CD4-positive, alpha-beta T cell treated with Interleukin-4 for 4 hours (primary cell): ENCODE results near the gene LEAP2.
A peak's percentile ranks its signal among the peaks of the same experiment; 100 is the strongest.

Experiments
- DNase-seq: peaks from one replicate; pipeline ENCODE4 v3.0.0-alpha.2; 2020

LEAP2 gene, protein sequence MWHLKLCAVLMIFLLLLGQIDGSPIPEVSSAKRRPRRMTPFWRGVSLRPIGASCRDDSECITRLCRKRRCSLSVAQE

DNA sequence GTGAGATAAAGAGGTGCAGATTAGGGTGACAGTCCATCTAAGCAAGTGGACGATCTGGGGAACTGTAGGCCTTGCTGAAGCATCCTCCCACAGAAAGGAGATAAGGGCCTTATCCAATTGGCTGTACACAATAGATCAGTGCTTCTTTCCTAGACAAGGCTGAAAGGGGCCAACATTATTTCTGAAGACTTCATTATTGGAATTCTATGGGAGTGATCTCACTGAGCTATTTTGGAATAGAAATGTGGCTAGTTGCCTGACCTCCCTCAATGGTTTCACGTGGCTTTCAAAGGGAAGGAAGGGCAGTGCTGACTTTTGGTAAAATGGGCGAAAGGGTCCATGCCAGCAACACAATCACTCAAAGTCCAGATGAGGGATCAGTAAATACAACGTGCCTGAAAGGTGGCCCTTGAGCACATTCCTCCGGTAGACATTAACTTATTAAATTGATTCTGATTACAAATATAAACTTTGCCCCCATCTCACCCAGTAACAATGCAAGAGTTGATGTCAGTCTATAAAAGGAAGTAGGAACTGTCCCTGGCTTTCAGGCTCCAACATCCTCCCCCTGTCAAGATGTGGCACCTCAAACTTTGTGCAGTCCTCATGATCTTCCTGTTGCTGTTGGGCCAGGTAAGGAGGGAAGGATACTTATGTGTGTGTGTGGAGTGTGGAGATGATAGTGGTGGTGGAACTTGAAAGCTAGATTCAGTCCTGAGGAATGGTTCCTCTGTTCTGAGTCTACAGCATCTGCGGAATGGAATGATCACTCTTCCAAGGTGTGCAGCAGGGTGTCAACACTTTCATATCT lies at the start of gene LEAP2:
Gene LEAP2 (plus strand): TSS at position 550 of the 811 bp plus-strand sequence. CDS start 27 bp downstream, at position 577.
- no peak for DNase-seq

DNA sequence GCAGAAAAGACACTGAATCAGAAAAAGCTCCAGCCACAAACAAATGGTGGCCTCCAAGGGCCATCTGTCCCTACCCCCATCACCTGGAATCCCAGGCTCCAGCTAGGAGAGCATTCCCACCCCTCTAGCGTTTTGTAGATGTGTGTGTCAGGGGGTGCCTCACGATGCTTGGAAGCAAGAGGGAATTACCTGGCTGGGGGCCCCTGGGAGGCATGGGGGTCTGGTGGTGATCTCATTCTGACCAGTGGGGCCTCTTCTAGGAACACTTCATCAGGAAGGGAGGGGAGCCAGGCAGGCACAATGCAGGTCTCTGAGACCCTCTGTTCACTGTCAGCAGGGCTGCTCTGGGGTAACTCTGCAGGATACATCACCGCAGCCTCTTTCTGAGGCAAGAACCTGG lies 49.0 kb upstream of the LEAP2 start:
- DNase-seq, result no peak

DNA sequence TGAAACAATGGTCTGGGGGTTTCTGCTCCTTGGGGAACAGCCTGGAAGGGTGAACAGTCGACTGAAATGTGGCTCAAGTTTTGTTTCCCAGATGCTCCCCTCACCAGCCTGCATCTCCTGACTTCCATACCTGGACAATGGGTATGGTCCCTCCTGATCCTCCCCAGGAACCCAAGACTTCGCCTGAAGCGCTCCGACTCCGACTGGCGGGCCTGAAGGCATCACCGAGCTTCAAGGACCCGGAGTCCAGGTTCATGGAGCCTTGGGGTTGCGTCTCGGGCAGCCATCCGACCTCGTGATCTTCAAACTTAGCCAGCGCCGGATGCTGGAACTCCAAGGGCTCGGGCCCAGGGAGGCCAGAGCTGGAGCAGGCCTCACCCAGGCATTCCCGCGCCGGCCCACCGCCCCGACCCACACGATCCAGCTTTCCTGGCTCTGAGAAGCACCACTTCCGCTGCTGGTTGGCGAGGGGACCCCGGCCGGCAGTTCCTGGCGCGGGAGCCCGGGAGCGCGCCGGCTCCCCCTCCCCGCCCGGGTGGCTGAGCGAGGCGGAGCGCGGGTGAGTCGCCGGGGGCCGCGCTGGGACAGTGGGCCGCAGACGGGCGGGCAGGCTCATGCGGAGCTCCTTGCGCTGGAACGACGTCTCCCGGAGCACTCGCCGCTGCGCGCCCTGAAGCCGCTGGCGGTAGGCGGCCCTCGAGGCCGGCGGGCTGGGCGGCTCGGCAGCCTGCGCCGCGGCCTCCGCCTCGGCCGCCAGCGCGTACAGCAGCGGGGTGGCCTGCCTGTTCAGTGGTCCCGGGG lies 48.2 kb upstream of the LEAP2 start:
- DNase-seq, result no peak

DNA sequence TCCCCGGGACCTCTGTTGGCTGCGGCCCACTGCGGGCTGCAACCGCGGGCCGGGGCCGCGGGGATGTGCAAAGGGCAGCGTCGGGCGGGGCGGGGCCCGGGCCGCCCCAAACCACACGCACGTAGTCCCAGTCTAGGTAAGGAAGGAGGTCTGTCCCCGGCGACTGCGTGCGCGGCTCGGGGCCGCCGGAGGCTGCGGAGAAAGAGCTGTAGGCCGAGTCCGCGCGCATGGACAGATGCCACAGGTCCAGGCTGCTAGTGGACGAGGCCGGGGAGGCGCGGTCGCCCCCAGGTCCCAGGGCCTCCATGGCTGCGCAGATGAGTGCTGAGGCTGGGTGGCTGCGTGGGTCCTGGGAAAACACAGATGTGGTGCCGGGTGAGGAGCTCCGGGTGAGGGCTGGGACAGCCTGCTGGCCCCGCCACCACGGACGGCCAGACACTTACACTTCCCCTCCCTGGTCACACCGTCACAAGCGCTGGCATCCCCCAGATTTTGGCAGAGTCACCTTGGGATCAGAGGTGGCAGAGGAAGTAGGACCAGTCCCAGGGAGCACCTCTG lies 47.6 kb upstream of the LEAP2 start:
- no peak for DNase-seq

DNA sequence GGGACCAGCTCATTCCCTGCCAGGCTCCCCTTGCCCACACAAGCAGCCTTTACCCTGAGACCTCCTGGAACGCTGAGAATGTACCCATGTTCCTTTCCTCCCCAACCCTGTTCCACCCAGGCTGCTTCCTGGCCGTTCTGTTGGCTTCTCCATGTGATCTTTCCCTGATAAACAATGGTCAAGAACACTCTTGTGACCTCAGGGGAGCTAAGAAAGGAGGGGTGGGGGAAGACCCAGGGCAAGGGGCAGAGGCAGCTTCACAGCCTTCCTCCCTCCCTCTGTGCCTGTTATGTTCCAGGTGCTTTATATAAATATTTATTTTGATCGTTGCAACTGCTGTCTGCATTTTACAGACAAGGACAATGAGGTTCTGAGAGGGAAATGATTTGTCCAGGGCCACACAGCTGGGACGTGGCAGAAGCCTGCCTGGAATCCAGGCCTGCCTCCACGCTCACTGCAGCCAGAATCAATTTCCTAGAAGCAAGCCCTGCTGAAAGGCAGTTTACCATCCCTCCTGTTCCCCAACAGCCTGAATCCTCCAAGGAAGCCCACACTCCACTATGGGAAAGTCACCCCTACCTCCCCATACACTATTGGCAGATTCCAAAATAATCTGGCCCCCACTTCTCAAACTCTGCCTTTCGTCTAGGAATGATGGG lies 46.9 kb upstream of the LEAP2 start:
- no peak for DNase-seq

DNA sequence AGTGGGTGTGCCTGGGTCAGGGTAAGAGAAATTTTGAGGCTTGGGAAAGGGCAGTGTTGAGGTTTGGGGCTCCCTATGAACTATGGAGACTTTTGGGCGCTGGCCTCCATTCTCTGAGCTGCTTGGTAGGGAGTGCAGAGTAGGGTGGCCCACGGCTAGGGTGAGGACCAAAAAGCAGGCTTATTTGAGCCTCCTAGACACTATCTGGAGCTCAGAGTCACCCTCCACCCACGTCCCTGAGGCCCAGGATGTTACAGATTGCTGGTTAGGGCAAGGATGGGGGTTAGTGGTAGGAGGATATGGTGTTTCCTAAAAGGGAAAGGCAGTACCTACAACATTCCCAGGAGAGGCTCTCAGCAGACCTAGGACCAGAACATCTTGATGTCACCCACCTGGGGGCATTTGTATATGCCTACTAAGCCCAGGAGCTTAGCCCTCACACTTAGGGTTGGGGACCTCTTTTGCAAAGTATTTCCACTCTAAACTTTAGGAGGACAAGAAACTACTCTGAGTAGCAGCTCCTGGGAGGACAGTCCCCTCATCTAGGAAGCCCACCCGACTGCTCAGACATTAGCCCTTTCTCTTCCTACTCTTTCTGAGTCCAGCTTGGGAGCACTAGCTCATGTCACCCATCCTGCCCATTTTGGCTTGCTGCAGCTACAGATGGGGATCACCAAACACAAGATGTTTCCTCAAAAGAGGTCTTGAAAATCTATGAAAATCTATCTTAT lies 45.4 kb upstream of the LEAP2 start:
- DNase-seq, result no peak

DNA sequence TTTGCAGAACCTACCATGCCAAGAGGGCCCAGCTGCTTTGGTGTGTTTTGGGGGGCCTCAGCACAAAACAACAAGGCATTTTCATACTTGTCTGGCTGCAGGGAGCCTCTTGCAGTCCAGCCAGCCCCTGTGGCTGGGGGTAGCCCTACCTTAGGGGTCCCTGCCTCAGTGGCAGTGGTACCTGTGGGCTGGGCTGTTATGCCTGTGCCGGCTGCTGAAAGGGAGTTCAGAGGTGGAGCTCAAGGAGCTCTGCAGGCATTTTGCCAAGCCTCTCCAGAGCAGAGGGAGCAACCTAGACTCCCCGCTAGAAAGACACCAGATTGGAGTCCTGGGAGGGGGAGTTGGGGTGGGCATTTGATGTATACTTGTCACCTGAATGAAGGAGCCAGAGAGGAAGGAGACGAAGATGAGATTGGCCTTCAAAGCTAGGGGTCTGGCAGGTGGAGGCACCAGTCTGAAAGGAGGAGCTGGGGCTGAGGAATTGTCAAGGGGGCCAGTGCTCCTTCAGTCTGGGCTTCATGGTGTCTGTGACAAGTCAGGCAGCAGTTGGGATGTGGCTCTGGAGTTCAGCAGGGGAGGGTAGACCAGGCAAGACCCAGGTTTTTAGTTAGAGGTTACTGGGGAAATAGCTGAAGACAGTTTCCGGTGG lies 44.5 kb upstream of the LEAP2 start:
- DNase-seq, result no peak

DNA sequence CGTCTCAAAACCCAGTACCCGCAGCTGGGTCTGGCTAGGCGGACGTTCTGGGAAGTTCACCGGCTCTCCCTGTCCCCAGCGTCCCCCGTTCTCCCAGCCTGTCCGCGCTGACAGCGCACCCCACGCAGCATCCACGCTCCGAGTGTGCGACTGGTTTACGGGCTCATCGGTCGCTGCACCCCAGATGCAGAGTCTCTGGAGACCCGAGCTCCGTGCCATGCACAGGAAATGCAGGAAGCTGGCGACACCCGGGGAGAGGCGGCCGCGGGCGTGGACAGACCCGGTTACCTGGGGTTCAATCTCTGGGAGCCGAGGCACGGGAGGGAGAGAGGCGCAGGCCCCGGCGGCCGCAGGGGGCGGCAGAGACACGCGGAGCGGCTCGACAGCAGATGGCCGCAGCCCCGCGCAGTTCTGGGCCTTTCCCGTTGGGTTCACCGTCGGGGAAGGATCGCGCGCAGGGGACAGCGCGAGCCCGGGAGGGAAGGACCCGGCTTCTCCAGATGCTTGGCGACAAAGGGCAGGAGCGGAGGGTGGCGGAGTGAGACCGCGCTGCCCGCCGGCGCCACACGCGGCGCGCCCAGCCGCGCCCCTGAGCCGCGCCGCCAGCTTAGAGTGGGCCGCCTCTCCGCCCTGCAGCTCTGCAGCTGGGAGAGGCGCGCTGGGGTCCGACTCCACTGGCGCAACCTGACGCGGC lies 43.6 kb upstream of the LEAP2 start:
- DNase-seq, result peak; percentile 58

DNA sequence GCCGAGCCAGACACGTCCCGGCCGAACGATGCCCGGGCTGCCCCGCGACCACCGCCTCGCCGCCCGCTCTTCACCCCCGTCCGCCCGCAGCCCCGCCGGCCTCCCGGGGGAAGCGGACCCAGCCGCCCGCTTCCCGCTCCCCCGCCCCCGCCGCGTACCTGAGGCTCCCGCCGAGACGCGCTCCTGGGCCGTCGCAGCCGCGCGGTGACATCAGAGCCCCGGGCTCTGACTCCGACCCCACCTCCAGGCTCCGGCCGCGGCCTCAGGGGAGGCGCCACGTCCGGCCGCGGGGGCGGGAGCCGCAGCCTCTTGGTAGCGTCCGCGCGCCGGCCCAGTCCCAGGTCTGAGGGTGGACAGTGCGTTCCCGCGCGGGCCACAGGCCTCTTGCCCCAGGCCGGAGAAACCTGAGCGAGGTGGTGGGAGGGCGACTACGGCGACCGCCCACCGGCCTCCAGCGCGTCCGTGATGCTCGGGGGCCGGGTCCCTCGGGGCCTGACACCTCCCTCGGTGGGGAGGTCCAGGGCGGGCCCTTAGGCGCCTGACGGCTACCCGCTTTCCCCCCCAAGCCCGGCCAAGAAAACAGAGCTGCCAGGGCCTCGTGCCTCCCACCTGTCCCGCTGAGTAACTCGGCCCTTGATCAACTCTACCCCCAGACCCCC lies 42.9 kb upstream of the LEAP2 start, which contains the start of gene SHROOM1:
Gene SHROOM1 (minus strand): TSS at position 212 of the 659 bp plus-strand sequence. CDS start 4,507 bp downstream, outside the sequence.
- no peak for DNase-seq

DNA sequence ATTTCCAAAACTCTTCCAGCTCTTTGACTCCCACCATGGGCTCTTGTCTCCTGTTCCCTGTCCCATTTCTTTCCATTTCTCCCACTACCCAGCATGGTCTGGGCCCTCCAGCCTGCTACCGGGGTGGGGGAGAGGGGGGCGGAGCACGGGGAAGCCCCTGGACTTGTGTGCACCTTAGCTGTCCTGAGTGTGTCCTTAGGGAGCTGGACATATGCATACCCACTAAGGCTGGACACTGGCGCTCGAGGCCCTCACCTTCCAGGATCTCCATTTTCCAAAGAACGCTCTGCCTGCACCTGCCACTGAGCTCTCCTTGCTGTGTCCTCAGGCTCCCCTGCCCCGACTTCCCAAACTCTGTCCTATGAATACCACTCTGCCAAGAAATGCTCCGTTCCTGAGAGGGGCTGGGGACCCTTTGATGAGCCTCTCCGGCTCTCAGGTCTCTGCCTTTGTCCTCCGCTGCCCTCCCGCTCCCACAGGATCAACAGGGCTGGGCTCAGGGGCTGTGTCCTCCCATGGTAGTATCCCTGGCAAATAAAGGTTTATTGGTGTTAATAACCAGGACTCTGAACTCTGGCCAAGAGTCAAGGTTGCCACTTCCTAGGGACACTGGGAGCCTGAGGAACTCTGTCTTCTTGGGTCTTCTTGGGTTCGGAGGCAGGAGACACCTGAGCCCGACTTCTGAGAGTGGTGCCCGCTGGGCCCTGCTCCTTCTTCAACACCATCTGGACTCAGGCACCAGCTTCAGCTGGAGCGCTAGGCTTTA lies 42.2 kb upstream of the LEAP2 start:
- no peak for DNase-seq

DNA sequence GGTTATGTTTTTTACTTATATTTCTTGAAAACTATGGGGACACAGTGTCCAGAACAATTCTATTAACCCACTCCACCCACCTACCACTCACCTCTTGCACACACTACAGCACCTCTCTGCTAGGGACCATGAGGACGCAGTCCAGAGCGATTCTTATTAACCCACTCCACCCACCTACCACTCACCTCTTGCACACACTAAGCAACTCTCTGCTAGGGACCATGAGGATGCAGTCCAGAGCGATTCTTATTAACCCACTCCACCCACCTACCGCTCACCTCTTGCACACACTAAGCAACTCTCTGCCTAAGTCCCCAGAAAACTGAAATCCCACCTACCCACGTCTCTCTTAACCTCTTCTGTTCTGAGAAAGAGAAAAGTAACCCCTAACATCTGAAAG lies 40.9 kb upstream of the LEAP2 start:
- DNase-seq, result no peak

DNA sequence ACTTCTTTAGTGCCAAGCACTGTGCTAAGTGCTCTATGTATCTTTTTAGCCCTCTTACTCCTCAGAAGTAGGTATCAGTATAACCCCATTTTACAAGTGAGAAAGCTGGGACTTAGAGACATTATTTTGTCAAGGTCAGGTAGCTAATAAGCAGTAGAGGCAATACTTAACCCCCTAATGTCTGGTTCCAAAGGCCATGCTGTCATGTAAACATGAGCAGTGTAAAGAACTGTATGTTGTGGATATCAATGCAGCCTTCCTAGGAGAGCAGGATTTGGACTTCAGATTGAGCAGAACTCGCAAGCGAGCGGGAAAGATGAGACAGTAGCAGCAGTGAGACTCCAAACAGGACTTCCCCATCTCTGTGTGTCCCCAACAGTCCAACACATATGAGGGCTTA lies 39.4 kb upstream of the LEAP2 start:
- DNase-seq, result no peak

DNA sequence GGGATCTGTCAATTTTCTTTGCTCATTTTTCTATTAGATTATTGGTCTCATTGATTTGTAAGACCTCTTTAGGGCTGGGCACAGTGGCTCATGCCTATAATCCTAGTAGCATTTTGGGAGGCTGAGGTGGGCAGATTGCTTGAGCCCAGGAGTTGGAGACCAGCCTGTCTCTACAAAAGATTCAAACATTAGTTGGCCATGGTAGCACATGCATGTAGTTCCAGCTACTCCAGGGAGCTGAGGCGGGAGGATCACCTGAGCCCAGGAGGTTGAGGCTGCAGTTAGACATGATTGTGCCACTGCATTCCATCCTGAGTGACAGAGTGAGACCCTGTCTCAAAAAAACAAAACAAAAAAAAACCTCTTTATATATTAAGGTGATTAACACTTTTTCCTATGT lies 36.6 kb upstream of the LEAP2 start:
- no peak for DNase-seq

DNA sequence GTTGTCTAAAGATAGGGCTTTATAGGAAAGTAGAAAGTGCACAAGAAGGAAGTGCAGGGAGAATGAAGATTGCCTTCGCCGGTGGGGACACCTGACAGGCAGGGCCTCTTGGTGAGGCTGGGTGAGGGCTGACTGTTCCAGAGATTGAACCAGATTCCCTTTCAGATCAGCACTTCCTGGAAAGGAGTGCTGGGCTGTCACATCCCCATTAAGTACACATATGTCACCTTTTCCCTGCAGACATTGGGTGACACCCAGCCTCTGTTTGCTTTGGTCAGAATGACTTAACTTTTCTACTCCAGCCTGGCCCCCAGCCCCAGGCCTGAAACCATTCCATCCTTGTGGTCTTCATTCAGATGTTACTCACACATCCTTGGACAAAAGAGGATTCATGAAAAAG lies 35.6 kb upstream of the LEAP2 start:
- no peak for DNase-seq

DNA sequence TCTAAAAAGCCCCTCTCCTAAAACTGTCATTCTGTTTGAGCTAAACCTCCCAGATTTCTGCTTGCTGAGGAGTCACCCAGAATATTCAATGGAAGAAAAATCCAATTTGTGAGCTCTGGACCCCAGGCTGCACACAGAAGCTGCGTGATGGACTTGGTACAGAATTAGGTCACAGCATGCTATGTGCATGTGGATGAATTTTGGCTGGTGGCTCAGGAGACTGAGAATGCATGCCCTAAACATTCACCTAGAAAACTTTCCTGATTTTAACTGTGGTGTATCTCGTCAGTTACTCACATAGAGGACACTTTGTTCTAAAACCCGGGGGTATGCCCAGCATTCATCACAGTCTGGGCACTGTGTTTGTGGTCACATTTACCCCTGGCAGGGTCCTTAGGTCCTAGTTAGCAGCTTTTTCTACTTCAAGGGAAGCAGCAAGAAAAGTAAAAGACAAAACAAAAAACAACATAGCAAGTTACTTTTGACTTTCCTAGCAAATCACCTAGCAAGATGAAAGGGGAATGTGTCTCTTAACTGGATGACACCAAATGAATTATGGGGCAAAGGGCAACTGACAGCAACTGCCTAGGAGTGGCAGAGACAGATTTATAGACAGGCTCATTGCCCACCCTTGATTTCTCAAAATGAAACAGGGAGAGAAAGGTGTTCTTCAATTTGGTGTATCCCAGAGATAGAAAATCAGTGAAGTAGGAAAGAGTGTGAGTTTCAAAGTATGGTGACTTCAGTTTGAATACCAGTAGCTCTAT lies 34.8 kb upstream of the LEAP2 start:
- DNase-seq, result no peak

DNA sequence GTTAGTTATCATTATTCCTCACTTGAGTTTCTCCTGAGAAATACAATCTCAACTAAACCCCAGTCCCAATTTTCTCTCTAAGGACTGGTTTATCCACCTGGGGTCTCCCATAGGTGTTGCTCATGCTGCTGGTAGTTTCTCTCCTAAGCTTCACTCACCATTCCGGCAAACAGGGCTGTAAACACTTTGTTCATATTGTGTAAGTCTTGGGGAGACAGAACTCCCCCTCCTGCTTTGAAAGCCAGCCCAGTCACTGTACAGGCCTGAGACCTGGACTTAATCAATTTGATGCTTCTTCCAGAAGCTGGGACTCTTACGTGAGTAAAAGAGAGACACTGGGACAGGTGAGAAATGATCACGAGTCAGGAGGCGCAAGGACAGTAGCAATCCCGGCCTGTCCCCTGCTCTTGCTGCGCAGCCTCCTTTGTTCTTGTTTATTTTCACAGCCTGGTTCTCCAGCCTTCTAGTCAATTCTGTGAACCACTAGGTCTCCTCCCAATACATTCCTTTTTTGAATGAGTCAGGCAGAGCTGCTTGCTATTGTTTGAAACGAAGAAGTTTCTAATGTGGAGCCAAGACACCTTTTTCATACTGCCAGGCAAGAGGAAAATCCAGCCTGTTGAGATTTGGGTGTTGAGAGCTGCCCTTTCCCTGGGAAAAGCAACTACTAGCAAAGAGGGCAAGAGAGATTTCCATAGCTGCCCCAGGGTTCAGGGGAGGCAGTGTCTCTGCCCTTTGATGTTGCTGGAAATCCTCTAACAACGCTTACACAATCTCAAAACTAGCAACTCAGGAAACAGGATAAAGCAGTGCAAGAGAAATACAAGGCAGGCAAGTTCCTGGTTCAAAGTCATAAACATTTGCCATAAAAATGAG lies 33.8 kb upstream of the LEAP2 start:
- no peak for DNase-seq

DNA sequence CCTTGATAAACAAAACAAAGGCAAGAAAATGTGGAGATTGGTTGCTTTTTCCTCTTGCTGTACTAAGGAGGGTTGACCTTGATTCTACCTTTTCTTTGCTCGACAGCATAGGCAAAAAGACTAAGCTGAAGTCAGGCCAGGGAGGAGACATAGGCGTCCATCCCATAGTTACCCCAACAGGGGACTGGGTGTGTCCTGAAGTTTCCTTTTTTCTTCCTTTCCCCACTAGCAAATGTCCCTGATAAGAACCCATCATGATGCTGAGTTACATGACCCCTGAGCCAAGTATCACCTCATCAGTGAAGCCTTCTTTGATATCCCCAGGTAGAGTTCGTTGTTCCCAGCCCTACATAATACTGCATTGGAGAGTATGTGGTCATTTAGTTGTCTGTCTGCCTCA lies 33.2 kb upstream of the LEAP2 start:
- no peak for DNase-seq

DNA sequence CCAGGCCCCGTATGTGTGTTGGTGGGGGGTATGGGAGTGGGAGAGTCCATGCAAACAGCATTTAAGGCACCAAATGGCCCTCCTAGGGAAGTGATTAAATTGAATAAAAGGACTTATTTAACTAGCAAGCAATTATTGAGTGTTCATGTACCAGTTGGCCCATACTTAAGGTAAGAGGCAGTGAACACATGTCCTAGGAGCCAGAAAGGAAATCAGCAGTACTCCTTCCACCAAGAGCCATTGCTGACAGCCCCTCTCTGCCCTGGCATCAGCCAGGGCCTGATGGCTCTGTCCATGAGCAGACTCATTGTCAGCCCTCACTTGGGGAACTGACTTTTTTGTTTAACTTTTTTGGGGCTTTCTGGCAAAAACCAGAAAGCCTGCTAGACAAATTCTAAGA lies 32.6 kb upstream of the LEAP2 start:
- no peak for DNase-seq
